Posterior vena cava (tissue), 2 donors: ENCODE measurements around the gene TEX19. TPM values are rescaled to one million over a fixed set of nuclear protein-coding genes. Genes with fewer than 3 reads are reported as not detected.

Experiments
- DNase-seq: peaks from one replicate; pipeline ENCODE4 v3.0.0-alpha.2; 2020; ENCODE audit warnings: low spot score
- intact Hi-C, 2 donors: fragments of 100-400 bp; cut with DNase I; formaldehyde crosslinking; loops; one replicate each; pipeline versions ENCODE4 v1.14.1 to v1.14.2; 2022 to 2023
- total RNA-seq, 2 donors: library from RNA; stranded (reverse); fragmentation: NEBNext Ultra II Directional; extraction: Animal tissue kit (Norgen Biotek cat#: 25700); gene quantifications; one replicate each; pipeline ENCODE4 v1.2.1, GENCODE V29; 2021
- donor health status: DM: yes; HTN: yes; CAD: no.
- donor health status: DM: yes; HTN: yes; CAD: no.

The TEX19 gene
- total RNA-seq, 2 donors from 2014 or later = not detected

DNA sequence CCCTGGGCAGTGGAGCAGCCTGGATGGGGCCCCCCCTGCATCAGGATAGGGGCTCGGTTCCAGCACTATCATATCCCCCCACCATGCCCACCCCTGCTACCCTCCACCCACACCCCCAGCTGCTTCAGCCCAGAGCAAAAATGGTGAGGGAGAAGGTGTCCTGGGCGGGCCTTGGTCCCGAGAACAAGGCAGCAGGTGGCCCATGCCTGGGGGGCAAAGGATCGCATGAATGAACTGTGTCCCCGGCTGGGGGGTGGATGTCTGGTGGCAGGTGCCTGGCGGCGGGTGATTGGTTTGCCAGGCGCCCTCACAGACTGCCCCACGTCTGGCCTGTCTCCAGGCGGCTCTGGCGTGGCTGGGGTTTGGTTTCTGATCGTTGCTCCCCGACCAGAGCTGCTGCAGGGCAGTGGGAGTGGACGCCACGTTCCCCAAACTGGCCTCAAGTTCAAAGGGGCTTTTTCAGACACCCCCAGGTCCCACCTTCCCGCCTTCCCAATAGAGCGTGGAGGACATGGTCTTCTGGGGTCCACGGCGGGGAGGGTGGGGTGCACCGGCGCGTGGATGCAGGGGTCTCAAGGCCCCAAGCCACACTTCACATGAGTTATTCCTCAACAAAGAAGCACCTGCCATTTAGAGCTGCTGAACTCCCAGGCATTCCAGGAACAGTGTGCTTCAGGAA lies 25.1 kb downstream of the TEX19 start:
- DNase-seq = peak; percentile 77
- intact Hi-C loops = no loop called here

- DNase-seq = peak; percentile 89
- intact Hi-C loops = no loop called here
Observed at GRCh38 chr17:82384730-82385481, 25.9 kb downstream of the TEX19 start.

DNA sequence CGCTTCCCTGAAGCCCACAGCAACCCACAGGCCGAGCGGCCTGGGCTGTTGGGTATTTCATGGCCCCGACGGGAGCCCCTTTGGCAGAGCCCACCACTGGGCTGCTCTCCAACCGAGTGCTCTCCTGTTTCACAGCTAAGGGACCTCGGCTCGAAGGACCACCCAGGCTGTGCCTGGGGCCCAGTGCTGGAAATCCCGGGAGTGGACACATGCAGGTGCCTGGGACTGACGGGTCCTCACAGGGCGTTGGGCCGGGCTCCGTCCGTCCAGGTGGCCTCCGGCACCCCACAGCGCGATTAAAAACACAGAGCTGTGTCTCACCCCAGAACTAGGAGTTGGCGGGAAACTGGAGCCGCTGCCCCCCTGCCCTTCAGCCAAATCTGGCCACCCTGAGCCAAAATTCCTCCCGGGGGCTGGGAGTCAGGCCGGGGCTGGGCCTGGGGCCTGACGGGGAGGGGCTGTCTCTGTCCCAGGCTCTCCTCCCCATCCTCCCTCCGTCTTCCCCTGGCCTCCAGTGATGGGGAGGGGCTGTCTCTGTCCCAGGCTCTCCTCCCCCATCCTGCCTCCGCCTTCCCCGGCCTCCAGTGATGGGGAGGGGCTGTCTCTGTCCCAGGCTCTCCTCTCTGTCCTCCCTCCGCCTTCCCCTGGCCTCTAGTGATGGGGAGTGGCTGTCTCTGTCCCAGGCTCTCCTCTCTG lies 26.7 kb downstream of the TEX19 start:
- intact Hi-C loops = no loop called here
- peak; percentile 81 for DNase-seq

DNA sequence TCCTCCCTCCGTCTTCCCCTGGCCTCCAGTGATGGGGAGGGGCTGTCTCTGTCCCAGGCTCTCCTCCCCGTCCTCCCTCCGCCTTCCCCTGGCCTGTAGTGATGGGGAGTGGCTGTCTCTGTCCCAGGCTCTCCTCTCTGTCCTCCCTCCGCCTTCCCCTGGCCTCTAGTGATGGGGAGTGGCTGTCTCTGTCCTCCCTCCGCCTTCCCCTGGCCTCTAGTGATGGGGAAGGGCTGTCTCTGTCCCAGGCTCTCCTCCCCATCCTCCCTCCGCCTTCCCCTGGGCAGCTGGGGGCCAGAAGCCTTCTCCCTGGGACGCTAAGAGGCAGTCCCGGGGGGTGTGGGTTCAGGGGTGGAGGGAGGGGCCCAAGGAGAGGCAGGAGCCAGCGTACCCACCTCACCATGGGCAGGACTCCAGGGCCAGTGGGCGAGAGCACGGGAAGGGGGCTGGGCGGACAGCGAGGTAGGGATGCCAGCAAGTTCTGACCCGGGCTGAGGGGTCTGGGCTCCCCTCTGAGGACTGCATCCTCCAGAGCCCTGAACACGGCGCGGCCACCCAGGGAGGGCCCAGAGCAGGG lies 27.3 kb downstream of the TEX19 start:
- intact Hi-C loops = no loop called here
- peak; percentile 79 for DNase-seq

GRCh38 chr17:82386881-82387704 lies 28.0 kb downstream of the TEX19 start:
- no peak for DNase-seq
- intact Hi-C loops = no loop called here

GRCh38 chr17:82387705-82388106 lies 28.7 kb downstream of the TEX19 start:
- intact Hi-C loops = no loop called here
- no peak for DNase-seq

DNA sequence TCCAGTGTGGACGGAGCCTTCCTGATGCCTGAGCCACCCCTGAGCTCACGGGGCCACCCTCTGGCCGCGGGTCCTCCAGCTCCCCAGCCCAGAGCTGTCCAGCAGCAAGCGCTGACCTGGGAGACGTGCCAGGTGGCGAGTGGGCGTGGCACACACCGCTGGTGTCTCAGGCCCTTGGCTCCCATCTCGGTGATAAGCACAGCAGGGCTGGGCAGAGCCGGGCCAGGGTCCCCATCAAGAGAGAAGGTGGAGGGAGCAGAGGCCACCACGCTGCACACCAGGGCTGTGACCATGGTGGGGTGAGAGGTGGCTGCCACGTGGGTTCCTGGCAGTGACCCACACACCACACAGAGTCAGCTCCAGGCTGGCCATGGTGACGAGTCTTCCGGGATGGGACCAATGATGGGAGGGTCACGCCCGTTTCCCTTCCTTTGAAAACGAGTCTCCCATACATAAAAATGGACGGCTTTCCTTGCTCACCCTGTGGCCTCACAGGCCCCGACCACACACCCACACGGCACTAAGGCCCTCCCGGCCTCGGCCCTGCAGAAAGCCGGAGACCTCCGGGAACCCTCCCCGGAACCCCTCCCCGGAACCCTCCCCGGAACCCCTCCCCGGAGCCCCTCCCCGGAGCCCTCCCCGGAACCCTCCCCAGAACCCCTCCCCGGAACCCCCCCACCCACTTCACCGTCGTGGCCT lies 29.3 kb downstream of the TEX19 start:
- intact Hi-C loops = no loop called here
- DNase-seq = no peak

GRCh38 chr17:82388922-82389283 lies 29.9 kb downstream of the TEX19 start:
- intact Hi-C loops = no loop called here

GRCh38 chr17:82389379-82389778 lies 30.3 kb downstream of the TEX19 start:
- intact Hi-C loops = no loop called here
- DNase-seq = no peak

More at GRCh38 chr17:82388922-82389283, 29.9 kb downstream of the TEX19 start:
- no peak for DNase-seq

DNA sequence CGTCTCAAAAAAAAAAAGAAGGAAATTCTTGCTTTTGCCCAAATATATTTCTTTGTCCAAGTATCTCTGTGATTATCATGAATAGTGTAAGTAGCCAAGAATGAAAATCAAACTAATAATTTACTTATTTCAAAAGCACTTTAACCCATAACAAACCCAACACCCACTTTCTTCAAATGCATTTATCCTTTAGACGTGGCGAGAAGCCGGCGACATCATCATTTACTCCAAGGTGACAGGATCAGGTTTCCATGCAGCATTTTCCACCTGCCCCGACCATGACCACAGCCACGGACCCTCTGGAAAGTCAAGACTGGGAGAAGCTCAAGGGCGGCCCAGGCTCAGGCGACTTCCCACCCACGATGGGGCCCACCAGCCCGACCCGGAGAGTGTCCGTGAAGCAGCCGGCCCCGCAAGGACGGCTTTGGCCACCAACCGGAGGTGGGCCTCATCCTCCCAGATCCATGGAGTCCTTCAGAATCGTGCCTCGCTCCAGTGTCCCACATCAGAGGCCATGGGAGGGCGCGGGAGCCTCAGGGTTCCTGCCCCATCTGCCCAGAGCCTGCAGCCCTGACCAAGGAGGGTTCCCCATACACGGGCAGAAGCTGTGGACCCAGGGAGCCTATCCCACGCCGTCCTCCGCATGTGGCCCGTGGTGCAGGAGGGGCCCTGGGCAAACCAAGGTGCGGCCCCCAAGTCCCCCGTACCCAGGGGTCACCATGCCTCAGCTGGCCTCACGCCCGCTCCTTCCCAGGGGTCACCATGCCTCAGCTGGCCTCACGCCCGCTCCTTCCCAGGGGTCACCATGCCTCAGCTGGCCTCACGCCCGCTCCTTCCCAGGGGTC lies 31.2 kb downstream of the TEX19 start:
- intact Hi-C loops = no loop called here
- DNase-seq = no peak

DNA sequence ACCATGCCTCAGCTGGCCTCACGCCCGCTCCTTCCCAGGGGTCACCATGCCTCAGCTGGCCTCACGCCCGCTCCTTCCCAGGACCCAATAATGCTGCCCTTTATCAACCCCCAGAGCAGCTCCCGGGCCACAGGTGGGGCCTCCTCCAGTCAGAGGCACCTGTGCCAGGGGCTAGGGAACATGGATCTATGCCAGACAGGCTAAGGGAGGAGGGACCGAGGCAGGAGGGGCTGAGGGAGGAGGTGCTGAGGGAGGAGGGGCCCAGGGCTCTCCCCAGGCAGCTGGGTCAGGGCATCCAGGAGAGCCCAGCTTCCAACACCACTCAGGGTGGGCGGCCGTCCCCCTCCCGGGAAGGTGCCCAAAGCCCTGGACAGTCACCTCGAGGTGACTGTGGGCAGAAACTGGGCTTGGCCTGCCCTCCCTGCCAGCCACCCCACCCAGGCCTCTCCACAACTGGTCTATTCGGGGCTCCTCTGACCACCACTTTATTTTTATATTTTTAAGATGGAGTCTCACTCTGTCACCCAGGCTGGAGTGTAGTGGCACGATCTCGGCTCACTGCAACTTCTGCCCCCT lies 31.9 kb downstream of the TEX19 start:
- no peak for DNase-seq
- intact Hi-C loops = no loop called here

DNA sequence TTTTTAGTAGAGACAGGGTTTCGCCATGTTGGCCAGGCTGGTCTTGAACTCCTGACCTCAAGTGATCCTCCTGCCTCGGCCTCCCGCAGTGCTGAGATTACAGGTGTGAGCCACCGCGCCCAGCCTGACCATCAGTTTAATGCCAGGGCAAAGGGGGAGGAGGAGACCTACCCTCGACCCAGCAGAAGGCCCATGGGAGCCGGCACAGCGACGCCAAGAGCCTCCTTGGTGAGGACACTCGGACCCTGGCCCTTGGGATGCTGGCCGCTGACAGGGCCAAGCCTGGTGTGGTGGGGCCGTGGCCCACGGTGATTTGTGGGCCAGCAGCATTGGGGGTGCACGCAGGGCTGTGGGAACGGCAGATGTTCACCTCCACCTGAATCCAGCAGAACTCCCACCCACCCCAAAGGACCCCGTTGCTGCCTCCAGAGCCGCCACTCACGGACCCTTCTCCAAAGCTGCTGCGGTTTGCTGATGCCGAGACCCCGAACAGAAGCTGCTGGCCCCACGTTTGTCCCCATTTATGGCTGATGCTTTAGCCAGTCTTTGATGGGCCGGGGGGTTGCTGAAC lies 32.5 kb downstream of the TEX19 start:
- intact Hi-C loops = no loop called here
- DNase-seq = no peak

- no peak for DNase-seq
Observed at GRCh38 chr17:82392209-82392920, 33.3 kb downstream of the TEX19 start.

GRCh38 chr17:82392941-82393340 lies 33.9 kb downstream of the TEX19 start:
- intact Hi-C loops = no loop called here
- no peak for DNase-seq

More at GRCh38 chr17:82392209-82392920, 33.3 kb downstream of the TEX19 start:
- intact Hi-C loops = no loop called here

DNA sequence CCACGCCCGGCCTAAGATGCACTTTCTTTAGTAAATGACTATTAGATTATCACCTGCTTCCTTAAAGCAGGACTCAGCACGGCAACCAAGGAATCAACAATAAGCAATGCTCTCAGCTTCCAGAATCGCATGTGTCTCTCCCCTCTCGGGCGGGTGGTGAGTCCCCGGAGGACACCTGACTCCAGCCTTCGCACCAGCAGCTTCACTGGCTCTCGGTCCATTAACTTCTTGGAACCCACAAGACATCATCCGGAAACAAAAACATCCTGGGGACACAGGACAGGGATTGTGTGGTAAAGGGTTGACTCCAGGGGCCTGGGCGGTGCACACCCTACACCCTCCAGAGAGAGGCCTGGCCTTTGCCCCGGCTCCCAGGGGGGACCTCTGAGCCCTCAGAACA lies 35.2 kb downstream of the TEX19 start:
- intact Hi-C loops = no loop called here
- no peak for DNase-seq

GRCh38 chr17:82396601-82397435 lies 37.8 kb downstream of the TEX19 start:
- intact Hi-C loops = no loop called here

More at GRCh38 chr17:82396601-82397435, 37.8 kb downstream of the TEX19 start:
- DNase-seq = peak; percentile 81
